ENCODE measurements around the gene SMYD2. TPM values are rescaled to one million over a fixed set of nuclear protein-coding genes. Genes with fewer than 3 reads are reported as not detected.

SMYD2 gene
- total RNA-seq, 4 donors from 2014 or later: 6.8 to 41.3 (median 19.2) TPM

DNA sequence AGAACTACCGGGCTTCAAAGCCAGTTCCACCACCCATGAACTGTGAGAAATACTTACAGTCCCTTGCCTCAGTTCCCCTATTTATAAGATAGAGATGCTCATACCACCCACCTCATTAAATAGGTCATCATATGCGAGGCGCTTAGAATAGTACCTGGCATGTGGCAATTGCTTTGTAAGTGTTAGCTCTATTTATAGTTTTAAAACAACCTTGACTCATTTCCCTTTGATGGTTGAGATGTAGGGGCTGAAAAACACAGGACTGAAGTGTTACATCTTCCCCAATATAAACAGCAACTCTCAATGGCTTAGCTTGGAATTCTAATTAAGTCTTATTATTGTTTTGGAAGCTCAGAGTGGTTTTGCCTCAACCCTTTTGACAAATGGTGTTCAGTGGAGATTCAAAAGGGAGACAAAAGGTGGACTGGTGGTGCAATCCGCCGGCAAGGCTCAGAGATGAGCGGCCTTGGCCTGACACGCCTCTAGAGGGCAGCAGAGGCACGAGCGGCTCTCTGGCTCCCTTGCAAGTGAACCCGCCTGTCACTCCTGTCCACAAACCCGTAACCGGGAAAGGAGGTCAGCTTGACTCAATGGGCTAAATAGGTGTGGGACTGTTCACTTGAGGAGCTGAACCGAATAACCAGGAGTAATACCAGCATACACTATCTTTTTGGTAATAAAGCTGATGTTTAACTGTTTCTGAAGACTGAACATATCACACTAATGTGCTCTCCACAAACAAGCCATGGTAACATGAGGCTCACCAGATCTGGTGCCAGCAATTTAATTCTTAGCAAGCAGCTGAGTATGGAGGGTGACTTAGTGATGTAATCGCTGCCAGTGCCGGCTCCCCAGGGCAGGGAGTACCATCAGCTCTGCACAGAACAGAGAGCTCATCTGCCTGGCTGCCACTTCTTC lies 19.5 kb upstream of the SMYD2 start:
- DNase-seq: peak; percentile 74 to 81
- H3K27me3 ChIP-seq: peaks cover 0 to 17% of the 10 kb centered on the region in 2 donors

DNA sequence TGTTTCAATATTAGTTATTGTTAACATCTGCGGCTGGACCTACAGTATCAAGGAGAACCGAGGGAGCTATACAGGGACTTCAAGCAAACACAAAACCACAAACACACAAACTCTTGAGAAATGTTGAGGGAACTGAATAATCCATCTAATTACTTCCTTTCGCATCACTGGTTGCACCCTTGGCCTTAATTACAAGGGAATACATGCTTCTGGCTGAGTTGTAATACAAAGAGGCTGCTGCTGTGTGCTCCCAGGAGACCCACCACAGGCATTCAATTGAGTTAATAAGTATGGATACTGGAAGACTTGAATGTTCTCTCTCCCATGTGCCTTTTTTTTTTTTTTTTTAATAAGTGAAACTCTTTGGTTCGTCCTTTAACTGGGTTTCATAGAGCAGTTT lies 16.8 kb upstream of the SMYD2 start:
- no peak overlapping the region for H3K27ac ChIP-seq
- no peaks in the 10 kb centered on the region for H3K4me1 ChIP-seq
- H3K4me3 ChIP-seq: no peak overlapping the region
- no peak for DNase-seq
- TF ChIP-seq POLR2A (IDR thresholded peaks at IDR 0.05): no peak
- TF ChIP-seq, protein P1, sequence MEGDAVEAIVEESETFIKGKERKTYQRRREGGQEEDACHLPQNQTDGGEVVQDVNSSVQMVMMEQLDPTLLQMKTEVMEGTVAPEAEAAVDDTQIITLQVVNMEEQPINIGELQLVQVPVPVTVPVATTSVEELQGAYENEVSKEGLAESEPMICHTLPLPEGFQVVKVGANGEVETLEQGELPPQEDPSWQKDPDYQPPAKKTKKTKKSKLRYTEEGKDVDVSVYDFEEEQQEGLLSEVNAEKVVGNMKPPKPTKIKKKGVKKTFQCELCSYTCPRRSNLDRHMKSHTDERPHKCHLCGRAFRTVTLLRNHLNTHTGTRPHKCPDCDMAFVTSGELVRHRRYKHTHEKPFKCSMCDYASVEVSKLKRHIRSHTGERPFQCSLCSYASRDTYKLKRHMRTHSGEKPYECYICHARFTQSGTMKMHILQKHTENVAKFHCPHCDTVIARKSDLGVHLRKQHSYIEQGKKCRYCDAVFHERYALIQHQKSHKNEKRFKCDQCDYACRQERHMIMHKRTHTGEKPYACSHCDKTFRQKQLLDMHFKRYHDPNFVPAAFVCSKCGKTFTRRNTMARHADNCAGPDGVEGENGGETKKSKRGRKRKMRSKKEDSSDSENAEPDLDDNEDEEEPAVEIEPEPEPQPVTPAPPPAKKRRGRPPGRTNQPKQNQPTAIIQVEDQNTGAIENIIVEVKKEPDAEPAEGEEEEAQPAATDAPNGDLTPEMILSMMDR (IDR thresholded peaks at IDR 0.05): no peak
- peaks cover 0 to 21% of the 10 kb centered on the region in 2 donors for H3K27me3 ChIP-seq
- H3K9me3 ChIP-seq: no peaks in the 10 kb centered on the region
- no peaks in the 10 kb centered on the region for H3K36me3 ChIP-seq
- intact Hi-C loops (cut with DNase I; ENCODE audit: low total_unique reads): loop anchor here (5.0 kb wide), 2 partner anchors 53 to 68 kb away; no protein-coding TSS in a partner anchor

More for the DNA sequence above, 19.5 kb upstream of the SMYD2 start:
- intact Hi-C loops (cut with DNase I; ENCODE audit: low total_unique reads): loop anchor here (5.0 kb wide), 2 partner anchors 56 to 71 kb away; no protein-coding TSS in a partner anchor
- Histone ChIP-seq H3K36me3 (no peaks in the 10 kb centered on the region), H3K4me3 (no peak overlapping the region), H3K4me1 (no peaks in the 10 kb centered on the region), H3K9me3 (no peaks in the 10 kb centered on the region), H3K27ac (no peak overlapping the region)
- TF ChIP-seq, protein P1 (IDR thresholded peaks at IDR 0.05): peak; percentile 79 to 95 (median 87)
- TF ChIP-seq POLR2A (IDR thresholded peaks at IDR 0.05): no peak

DNA sequence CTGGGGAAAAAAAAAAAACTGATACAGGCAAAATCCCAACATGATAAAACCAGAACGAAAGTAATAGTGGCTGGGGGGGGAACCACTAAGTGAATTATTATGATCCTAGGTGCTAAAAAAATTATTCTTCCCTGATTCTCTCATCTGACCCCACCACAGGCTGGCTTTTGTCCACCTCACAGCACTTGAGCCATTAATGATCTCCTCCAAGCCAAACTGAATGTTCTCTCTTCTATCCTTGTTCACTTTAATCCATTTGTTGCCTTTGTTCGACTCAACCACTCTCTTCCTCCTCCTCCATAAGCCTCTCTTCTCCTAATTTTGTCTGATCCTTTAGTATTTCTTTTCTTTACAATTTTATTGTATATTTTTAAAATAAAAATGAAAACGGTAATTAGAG lies 16.0 kb upstream of the SMYD2 start:
- TF ChIP-seq POLR2A (IDR thresholded peaks at IDR 0.05): no peak
- TF ChIP-seq, protein P1 (IDR thresholded peaks at IDR 0.05): no peak
- Histone ChIP-seq H3K9me3 (no peaks in the 10 kb centered on the region), H3K4me1 (no peaks in the 10 kb centered on the region), H3K27me3 (peaks cover 0 to 28% of the 10 kb centered on the region in 2 donors), H3K36me3 (no peaks in the 10 kb centered on the region), H3K27ac (no peak overlapping the region), H3K4me3 (no peak overlapping the region)
- intact Hi-C loops (cut with DNase I; ENCODE audit: low total_unique reads): loop anchor here (5.0 kb wide), 2 partner anchors 52 to 67 kb away; no protein-coding TSS in a partner anchor
- no peak for DNase-seq

DNA sequence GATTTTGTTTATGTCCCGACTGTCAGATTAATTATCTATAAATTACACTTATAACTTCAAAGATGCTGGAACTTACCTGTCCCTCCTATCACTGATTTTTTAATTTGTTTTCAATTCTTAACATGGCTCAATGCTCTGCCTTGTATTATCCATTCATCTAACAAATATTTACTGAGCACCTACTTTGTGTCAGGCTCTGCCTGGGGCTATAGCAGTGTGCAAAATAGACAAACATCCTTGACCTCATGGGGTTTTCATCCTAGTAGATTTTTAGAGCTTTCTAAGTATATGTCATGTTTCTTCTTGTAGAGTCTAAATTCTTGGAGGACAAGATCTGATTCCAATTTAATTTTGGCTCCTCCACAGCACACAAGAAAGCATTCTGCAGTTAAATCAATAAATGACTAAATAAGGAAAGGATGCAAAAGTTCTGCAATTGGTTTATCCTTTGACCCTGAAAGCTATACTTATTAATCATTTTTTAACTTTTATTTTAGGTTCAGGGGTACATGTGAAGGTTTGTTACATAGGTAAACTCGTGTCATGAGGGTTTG lies 10.8 kb upstream of the SMYD2 start:
- TF ChIP-seq, protein P1 (IDR thresholded peaks at IDR 0.05): no peak
- TF ChIP-seq POLR2A (IDR thresholded peaks at IDR 0.05): no peak
- intact Hi-C loops (cut with DNase I; ENCODE audit: low total_unique reads): no loop called here
- no peaks in the 10 kb centered on the region for H3K9me3 ChIP-seq
- no peak overlapping the region for H3K4me3 ChIP-seq
- no peaks in the 10 kb centered on the region for H3K4me1 ChIP-seq
- H3K27me3 ChIP-seq: peaks cover 0 to 20% of the 10 kb centered on the region in 2 donors
- no peak overlapping the region for H3K27ac ChIP-seq
- no peak for DNase-seq
- no peaks in the 10 kb centered on the region for H3K36me3 ChIP-seq
